IPS DF 6.9 (cell line): ENCODE results near the gene CYTL1.

Source experiments
- DNase-seq: peaks from one replicate; pipeline ENCODE4 v3.0.0-alpha.2; 2013; ENCODE audit warnings: low read depth, low spot score
- H3K27ac ChIP-seq: one replicate; pipeline ENCODE4 v1.5.1; 2013; ENCODE audit warnings: low read length, control low read depth
- H3K27me3 ChIP-seq: 2 replicates; pipeline ENCODE4 v1.6.1; 2013; ENCODE audit warnings: mild to moderate bottlenecking, low read length; ENCODE audit not compliant: control insufficient read depth, insufficient read depth
- H3K36me3 ChIP-seq: 2 replicates; pipeline ENCODE4 v1.6.1; 2013; ENCODE audit warnings: low read length; ENCODE audit not compliant: control insufficient read depth, insufficient read depth
- H3K4me1 ChIP-seq: 2 replicates; pipeline ENCODE4 v1.6.1; 2013; ENCODE audit warnings: low read length; ENCODE audit not compliant: control insufficient read depth, insufficient read depth
- H3K4me3 ChIP-seq: 2 replicates; pipeline ENCODE4 v1.5.1; 2013; ENCODE audit warnings: mild to moderate bottlenecking, low read length
- H3K9me3 ChIP-seq: 2 replicates; pipeline ENCODE4 v1.6.1; 2013; ENCODE audit warnings: low read length, inconsistent platforms; ENCODE audit not compliant: control insufficient read depth, insufficient read depth
- WGBS: extraction: QIAGEN DNeasy Blood & Tissue Kit; methylation state at CpG from one replicate; pipeline ENCODE4 v1.1.7; 2013; ENCODE audit warnings: mixed read lengths, missing lambda C conversion rate; ENCODE audit not compliant: insufficient read length, insufficient coverage; 5-methylcytosine and 5-hydroxymethylcytosine counted together

Gene CYTL1

DNA sequence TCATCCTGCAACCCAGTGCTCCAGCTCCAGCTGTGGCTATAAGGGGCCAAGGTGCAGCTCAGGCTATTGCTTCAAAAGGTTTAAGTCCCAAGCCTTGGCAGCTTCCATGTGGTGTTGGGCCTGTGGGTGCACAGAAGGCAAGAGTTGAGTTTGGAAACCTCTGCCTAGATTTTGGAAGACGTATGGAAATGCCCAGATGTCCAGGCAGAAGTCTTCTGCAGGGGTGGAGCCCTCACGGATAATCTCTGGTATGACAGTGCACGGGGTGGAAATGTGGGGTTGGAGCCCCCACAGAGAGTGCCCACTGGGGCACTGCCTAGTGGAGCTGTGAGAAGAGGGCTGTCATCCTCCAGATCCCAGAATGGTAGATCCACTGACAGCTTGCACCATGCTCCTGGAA lies 44.5 kb downstream of the CYTL1 start:
- Histone ChIP-seq H3K9me3 (peaks cover 5% of the 10 kb centered on the region), H3K36me3 (no peaks in the 10 kb centered on the region)
- no CpG with 5 or more reads among the region's 3 CpGs for WGBS

GRCh38 chr4:4971796-4972195 lies 47.5 kb downstream of the CYTL1 start:
- no peaks in the 10 kb centered on the region; the same call in 1 of the 2 replicates for H3K4me1 ChIP-seq
- H3K4me3 ChIP-seq, result no peak overlapping the region
- H3K36me3 ChIP-seq, result no peaks in the 10 kb centered on the region
- H3K27me3 ChIP-seq, result no peaks in the 10 kb centered on the region
- H3K27ac ChIP-seq, result no peak overlapping the region
- H3K9me3 ChIP-seq, result peaks cover 5% of the 10 kb centered on the region
- no peak for DNase-seq
- no CpG with 5 or more reads among the region's 1 CpG for WGBS

More for the DNA sequence above, 44.5 kb downstream of the CYTL1 start:
- Histone ChIP-seq H3K27ac (no peak overlapping the region), H3K4me3 (no peak overlapping the region), H3K27me3 (no peaks in the 10 kb centered on the region), H3K4me1 (no peaks in the 10 kb centered on the region; the same call in 1 of the 2 replicates)
- no peak for DNase-seq

DNA sequence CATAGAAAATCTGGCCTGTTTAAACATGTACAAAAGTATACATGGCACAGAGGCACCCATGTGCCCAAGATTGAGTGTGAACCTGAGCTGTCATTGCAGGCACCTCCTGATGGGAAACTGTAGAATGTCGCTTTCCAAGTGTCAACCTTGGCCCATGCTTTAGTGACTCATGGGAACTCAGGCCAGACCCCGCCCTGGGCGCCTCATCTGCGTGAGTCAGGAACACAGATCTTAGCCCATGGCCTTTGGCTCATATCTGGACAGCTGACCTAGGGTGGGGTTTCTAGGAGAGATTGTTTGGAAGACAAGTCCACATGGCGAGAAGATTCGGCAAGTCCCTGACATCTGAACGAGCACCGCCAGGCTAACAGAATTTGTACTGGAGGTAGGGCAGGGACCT lies 50.0 kb downstream of the CYTL1 start:
- Histone ChIP-seq H3K9me3 (no peaks in the 10 kb centered on the region), H3K4me3 (no peak overlapping the region), H3K4me1 (no peaks in the 10 kb centered on the region), H3K27me3 (no peaks in the 10 kb centered on the region), H3K27ac (no peak overlapping the region), H3K36me3 (no peaks in the 10 kb centered on the region)
- no CpG with 5 or more reads among the region's 8 CpGs for WGBS
- DNase-seq, result no peak

DNA sequence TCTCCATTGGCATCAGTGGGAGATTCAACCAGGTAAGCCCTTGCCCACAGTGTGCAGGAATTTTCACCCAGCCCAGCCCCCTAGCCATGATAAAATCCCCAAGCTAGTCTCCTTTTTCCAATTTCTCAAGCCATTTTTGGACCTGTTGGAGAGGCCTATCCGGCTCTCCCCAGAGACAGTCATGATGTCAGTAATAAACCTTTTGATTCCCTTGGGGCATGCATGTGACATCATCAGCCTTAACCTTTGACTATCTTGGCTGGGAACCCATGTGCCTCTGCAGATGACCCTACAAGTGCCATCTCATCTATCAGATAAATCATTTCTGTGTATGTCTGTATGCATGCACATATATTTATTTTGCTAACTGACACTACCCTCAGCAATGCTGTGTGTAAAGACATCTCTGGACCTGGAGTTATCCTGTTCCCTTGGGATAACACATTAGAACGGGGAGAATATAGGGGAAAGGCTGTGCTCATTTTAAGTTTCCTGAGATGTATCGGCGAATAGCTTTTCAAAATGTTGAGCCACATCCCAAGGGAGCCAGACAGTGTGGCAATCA lies 51.0 kb downstream of the CYTL1 start:
- Histone ChIP-seq H3K27me3 (no peaks in the 10 kb centered on the region), H3K9me3 (no peaks in the 10 kb centered on the region), H3K27ac (no peak overlapping the region), H3K4me3 (no peak overlapping the region), H3K4me1 (no peaks in the 10 kb centered on the region), H3K36me3 (no peaks in the 10 kb centered on the region)
- WGBS, result no CpG with 5 or more reads among the region's 4 CpGs
- no peak for DNase-seq
